ENCODE results near the gene MTHFD2. TPM values are rescaled to one million over a fixed set of nuclear protein-coding genes. Genes with fewer than 3 reads are reported as not detected.
A peak's percentile ranks its signal among the peaks of the same experiment; 100 is the strongest.
"Not testable (repeated sequence)": the region's sequence is repeated elsewhere in the genome, so short reads cannot be mapped to it uniquely, and the experiment has no call there.

MTHFD2 gene
- polyA plus RNA-seq, 4 donors = 8.1 to 114 (median 11.0) TPM

- 71 to 93% (median 84%) methylated on average over 1 of the region's 1 CpG for WGBS, 3 donors
- peaks cover 0 to 2% (median 0%) of the 10 kb centered on the region in 3 donors for H3K27me3 ChIP-seq (ENCODE audit: control insufficient read depth in 3 of 3, insufficient read depth in 3 of 3, low read length in 3 of 3)
- FAIRE-seq (no peak), DNase-seq (peak in 1 of 2 donors; percentile 13)
- H3K9me3 ChIP-seq (ENCODE audit: control insufficient read depth in 2 of 2, insufficient read depth in 1 of 2, low read depth in 1 of 2, low read length in 1 of 2) = peaks cover 0 to 3% of the 10 kb centered on the region in 2 donors
- no peak overlapping the region for H3K27ac ChIP-seq (ENCODE audit: low read depth in 1 of 3, low read length in 2 of 3)
- H3K4me1 ChIP-seq (ENCODE audit: control insufficient read depth in 3 of 3, insufficient read depth in 2 of 3, low read depth in 1 of 3, low read length in 2 of 3) = peaks cover 0 to 8% (median 0%) of the 10 kb centered on the region in 3 donors
- H3K4me3 ChIP-seq (ENCODE audit: low read depth in 1 of 3, low read length in 3 of 3) = no peak overlapping the region
- H3K36me3 ChIP-seq (ENCODE audit: control insufficient read depth in 3 of 3, insufficient read depth in 2 of 3, low read depth in 1 of 3, low read length in 3 of 3) = peaks cover 0 to 25% (median 2%) of the 10 kb centered on the region in 3 donors
These were observed 23.5 kb upstream of the MTHFD2 start for GRCh38 chr2:74174909-74175308.

GRCh38 chr2:74177696-74178095 is 20.7 kb upstream of the MTHFD2 start:
- Histone ChIP-seq H3K27me3 (ENCODE audit: control insufficient read depth in 3 of 3, insufficient read depth in 3 of 3, low read length in 3 of 3) (peaks cover 0 to 2% (median 0%) of the 10 kb centered on the region in 3 donors), H3K4me1 (ENCODE audit: control insufficient read depth in 3 of 3, insufficient read depth in 2 of 3, low read depth in 1 of 3, low read length in 2 of 3) (peaks cover 0 to 8% (median 0%) of the 10 kb centered on the region in 3 donors), H3K36me3 (ENCODE audit: control insufficient read depth in 3 of 3, insufficient read depth in 2 of 3, low read depth in 1 of 3, low read length in 3 of 3) (peaks cover 0 to 9% (median 0%) of the 10 kb centered on the region in 3 donors), H3K9me3 (ENCODE audit: control insufficient read depth in 2 of 2, insufficient read depth in 1 of 2, low read depth in 1 of 2, low read length in 1 of 2) (peaks cover 0 to 3% of the 10 kb centered on the region in 2 donors), H3K27ac (ENCODE audit: low read depth in 1 of 3, low read length in 2 of 3) (peak overlapping the region in 2 of 3 donors; percentile 92 to 97), H3K4me3 (ENCODE audit: low read depth in 1 of 3, low read length in 3 of 3) (peak overlapping the region; percentile 55 to 90 (median 85))
- no peak for DNase-seq
- no peak for FAIRE-seq

GRCh38 chr2:74178211-74179062 is 20.0 kb upstream of the MTHFD2 start, which contains the start of gene MOB1A:
MOB1A (minus strand) TSS chr2:74178879; CDS start chr2:74178674, 205 bp downstream.
- WGBS, 3 donors = 0 to 1% (median 0%) methylated on average over 65 to 84 of the region's 84 CpGs
- Histone ChIP-seq H3K4me1 (ENCODE audit: control insufficient read depth in 3 of 3, insufficient read depth in 2 of 3, low read depth in 1 of 3, low read length in 2 of 3) (peaks cover 0 to 8% (median 0%) of the 10 kb centered on the region in 3 donors), H3K27me3 (ENCODE audit: control insufficient read depth in 3 of 3, insufficient read depth in 3 of 3, low read length in 3 of 3) (peaks cover 0 to 2% (median 0%) of the 10 kb centered on the region in 3 donors), H3K4me3 (ENCODE audit: low read depth in 1 of 3, low read length in 3 of 3) (peak within 1 kb of the TSS; percentile 55 to 90 (median 85)), H3K9me3 (ENCODE audit: control insufficient read depth in 2 of 2, insufficient read depth in 1 of 2, low read depth in 1 of 2, low read length in 1 of 2) (peaks cover 0 to 3% of the 10 kb centered on the region in 2 donors), H3K27ac (ENCODE audit: low read depth in 1 of 3, low read length in 2 of 3) (peak within 1 kb of the TSS; percentile 89 to 97 (median 92)), H3K36me3 (ENCODE audit: control insufficient read depth in 3 of 3, insufficient read depth in 2 of 3, low read depth in 1 of 3, low read length in 3 of 3) (peaks cover 0 to 9% (median 0%) of the 10 kb centered on the region in 3 donors)
- FAIRE-seq (no peak), DNase-seq (peak; percentile 99)

- Histone ChIP-seq H3K27me3 (ENCODE audit: control insufficient read depth in 3 of 3, insufficient read depth in 3 of 3, low read length in 3 of 3) (peaks cover 0 to 2% (median 0%) of the 10 kb centered on the region in 3 donors), H3K9me3 (ENCODE audit: control insufficient read depth in 2 of 2, insufficient read depth in 1 of 2, low read depth in 1 of 2, low read length in 1 of 2) (peaks cover 0 to 3% of the 10 kb centered on the region in 2 donors), H3K4me3 (ENCODE audit: low read depth in 1 of 3, low read length in 3 of 3) (peak overlapping the region; percentile 6 to 90 (median 55)), H3K36me3 (ENCODE audit: control insufficient read depth in 3 of 3, insufficient read depth in 2 of 3, low read depth in 1 of 3, low read length in 3 of 3) (peaks cover 0 to 9% (median 0%) of the 10 kb centered on the region in 3 donors), H3K4me1 (ENCODE audit: control insufficient read depth in 3 of 3, insufficient read depth in 2 of 3, low read depth in 1 of 3, low read length in 2 of 3) (peaks cover 0 to 8% (median 0%) of the 10 kb centered on the region in 3 donors), H3K27ac (ENCODE audit: low read depth in 1 of 3, low read length in 2 of 3) (peak overlapping the region in 2 of 3 donors; percentile 92 to 97)
- no peak for FAIRE-seq
- WGBS, 3 donors = 37 to 50% (median 41%) methylated on average over 22 to 25 of the region's 25 CpGs
- DNase-seq = no peak
These were observed 19.2 kb upstream of the MTHFD2 start for GRCh38 chr2:74179063-74179865.

- peaks cover 0 to 7% (median 0%) of the 10 kb centered on the region in 3 donors for H3K4me1 ChIP-seq (ENCODE audit: control insufficient read depth in 3 of 3, insufficient read depth in 2 of 3, low read depth in 1 of 3, low read length in 2 of 3)
- no peaks in the 10 kb centered on the region for H3K9me3 ChIP-seq (ENCODE audit: control insufficient read depth in 2 of 2, insufficient read depth in 1 of 2, low read depth in 1 of 2, low read length in 1 of 2)
- H3K36me3 ChIP-seq (ENCODE audit: control insufficient read depth in 3 of 3, insufficient read depth in 2 of 3, low read depth in 1 of 3, low read length in 3 of 3) = no peaks in the 10 kb centered on the region
- no peak for FAIRE-seq
- peak overlapping the region in 1 of 3 donors; percentile 65 for H3K27ac ChIP-seq (ENCODE audit: low read depth in 1 of 3, low read length in 2 of 3)
- H3K27me3 ChIP-seq (ENCODE audit: control insufficient read depth in 3 of 3, insufficient read depth in 3 of 3, low read length in 3 of 3) = no peaks in the 10 kb centered on the region
- peak in 1 of 2 donors; percentile 12 for DNase-seq
- H3K4me3 ChIP-seq (ENCODE audit: low read depth in 1 of 3, low read length in 3 of 3) = no peak overlapping the region
- 42 to 61% (median 42%) methylated on average over 7 of the region's 7 CpGs for WGBS, 3 donors
These were observed 16.7 kb upstream of the MTHFD2 start for GRCh38 chr2:74181739-74182138.

GRCh38 chr2:74183878-74184277 is 14.5 kb upstream of the MTHFD2 start:
- DNase-seq (no peak), FAIRE-seq (no peak)
- 77 to 85% (median 78%) methylated on average over 2 of the region's 2 CpGs for WGBS, 3 donors

GRCh38 chr2:74186038-74186437 is 12.4 kb upstream of the MTHFD2 start:
- FAIRE-seq = no peak
- DNase-seq = no peak
- Histone ChIP-seq H3K4me3 (ENCODE audit: low read depth in 1 of 3, low read length in 3 of 3) (no peak overlapping the region), H3K4me1 (ENCODE audit: control insufficient read depth in 3 of 3, insufficient read depth in 2 of 3, low read depth in 1 of 3, low read length in 2 of 3) (no peaks in the 10 kb centered on the region), H3K27ac (ENCODE audit: low read depth in 1 of 3, low read length in 2 of 3) (peak overlapping the region in 1 of 3 donors; percentile 2), H3K9me3 (ENCODE audit: control insufficient read depth in 2 of 2, insufficient read depth in 1 of 2, low read depth in 1 of 2, low read length in 1 of 2) (no peaks in the 10 kb centered on the region), H3K36me3 (ENCODE audit: control insufficient read depth in 3 of 3, insufficient read depth in 2 of 3, low read depth in 1 of 3, low read length in 3 of 3) (no peaks in the 10 kb centered on the region), H3K27me3 (ENCODE audit: control insufficient read depth in 3 of 3, insufficient read depth in 3 of 3, low read length in 3 of 3) (no peaks in the 10 kb centered on the region)
- 71 to 77% (median 75%) methylated on average over 9 of the region's 9 CpGs for WGBS, 3 donors

More at GRCh38 chr2:74183878-74184277, 14.5 kb upstream of the MTHFD2 start:
- Histone ChIP-seq H3K9me3 (ENCODE audit: control insufficient read depth in 2 of 2, insufficient read depth in 1 of 2, low read depth in 1 of 2, low read length in 1 of 2) (no peaks in the 10 kb centered on the region), H3K4me3 (ENCODE audit: low read depth in 1 of 3, low read length in 3 of 3) (no peak overlapping the region), H3K4me1 (ENCODE audit: control insufficient read depth in 3 of 3, insufficient read depth in 2 of 3, low read depth in 1 of 3, low read length in 2 of 3) (peaks cover 0 to 2% (median 0%) of the 10 kb centered on the region in 3 donors), H3K36me3 (ENCODE audit: control insufficient read depth in 3 of 3, insufficient read depth in 2 of 3, low read depth in 1 of 3, low read length in 3 of 3) (no peaks in the 10 kb centered on the region), H3K27me3 (ENCODE audit: control insufficient read depth in 3 of 3, insufficient read depth in 3 of 3, low read length in 3 of 3) (no peaks in the 10 kb centered on the region), H3K27ac (ENCODE audit: low read depth in 1 of 3, low read length in 2 of 3) (no peak overlapping the region)

- H3K4me1 ChIP-seq (ENCODE audit: control insufficient read depth in 3 of 3, insufficient read depth in 2 of 3, low read depth in 1 of 3, low read length in 2 of 3); H3K27ac ChIP-seq (ENCODE audit: low read depth in 1 of 3, low read length in 2 of 3); DNase-seq; H3K36me3 ChIP-seq (ENCODE audit: control insufficient read depth in 3 of 3, insufficient read depth in 2 of 3, low read depth in 1 of 3, low read length in 3 of 3); FAIRE-seq; H3K4me3 ChIP-seq (ENCODE audit: low read depth in 1 of 3, low read length in 3 of 3); H3K9me3 ChIP-seq (ENCODE audit: control insufficient read depth in 2 of 2, insufficient read depth in 1 of 2, low read depth in 1 of 2, low read length in 1 of 2); H3K27me3 ChIP-seq (ENCODE audit: control insufficient read depth in 3 of 3, insufficient read depth in 3 of 3, low read length in 3 of 3): not testable (repeated sequence)
- WGBS, 3 donors = 94 to 96% (median 95%) methylated on average over 15 of the region's 15 CpGs
These were observed 11.7 kb upstream of the MTHFD2 start for GRCh38 chr2:74186706-74187105.
